ENCODE data around the gene RNF186. TPM values are rescaled to one million over a fixed set of nuclear protein-coding genes. Genes with fewer than 3 reads are reported as not detected.
A peak's percentile ranks its signal among the peaks of the same experiment; 100 is the strongest.

The RNF186 gene
- total and polyA plus RNA-seq, 12 donors = not detected

DNA sequence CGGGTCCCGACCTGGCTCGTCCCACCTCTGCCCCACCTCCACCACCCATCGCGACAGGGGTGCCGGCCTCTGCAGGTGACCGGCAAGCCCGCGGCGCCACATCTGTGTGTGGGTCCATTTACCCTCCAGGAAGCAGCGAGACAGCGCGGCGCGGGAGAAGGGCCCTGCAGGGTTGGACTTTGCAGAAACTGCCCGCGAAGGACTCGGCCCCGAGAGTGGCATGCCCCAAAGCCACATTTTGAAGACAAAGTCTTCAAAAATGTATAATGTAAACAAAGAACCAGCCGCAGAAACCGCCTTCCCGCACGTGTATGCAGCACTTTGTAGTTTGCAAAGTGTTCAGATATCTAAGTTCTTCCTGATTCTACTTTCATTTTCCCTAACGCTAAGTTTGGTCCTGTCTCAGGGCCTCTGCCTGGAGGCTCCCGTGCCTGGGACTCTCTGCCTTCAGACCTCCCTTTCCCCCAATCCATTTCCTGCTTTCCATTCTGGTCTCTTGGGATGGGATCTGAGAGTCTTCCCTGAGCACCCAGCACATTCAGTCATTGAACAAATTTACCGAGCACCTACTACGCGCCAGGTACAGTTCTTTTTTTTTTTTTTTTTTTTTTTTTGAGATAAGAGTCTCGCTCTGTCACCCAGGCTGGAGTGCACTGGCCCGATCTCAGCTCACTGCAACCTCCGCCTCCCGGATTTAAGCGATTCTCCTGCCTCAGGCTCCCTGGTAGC, 14.8 kb downstream of the RNF186 start:
- H3K4me1 ChIP-seq = peaks cover 0 to 20% (median 15%) of the 10 kb centered on the region in 9 donors
- DNase-seq = peak; percentile 19 to 56
- 21% methylated on average over 33 of the region's 33 CpGs for WGBS, 2 donors
- TF ChIP-seq, protein P1, sequence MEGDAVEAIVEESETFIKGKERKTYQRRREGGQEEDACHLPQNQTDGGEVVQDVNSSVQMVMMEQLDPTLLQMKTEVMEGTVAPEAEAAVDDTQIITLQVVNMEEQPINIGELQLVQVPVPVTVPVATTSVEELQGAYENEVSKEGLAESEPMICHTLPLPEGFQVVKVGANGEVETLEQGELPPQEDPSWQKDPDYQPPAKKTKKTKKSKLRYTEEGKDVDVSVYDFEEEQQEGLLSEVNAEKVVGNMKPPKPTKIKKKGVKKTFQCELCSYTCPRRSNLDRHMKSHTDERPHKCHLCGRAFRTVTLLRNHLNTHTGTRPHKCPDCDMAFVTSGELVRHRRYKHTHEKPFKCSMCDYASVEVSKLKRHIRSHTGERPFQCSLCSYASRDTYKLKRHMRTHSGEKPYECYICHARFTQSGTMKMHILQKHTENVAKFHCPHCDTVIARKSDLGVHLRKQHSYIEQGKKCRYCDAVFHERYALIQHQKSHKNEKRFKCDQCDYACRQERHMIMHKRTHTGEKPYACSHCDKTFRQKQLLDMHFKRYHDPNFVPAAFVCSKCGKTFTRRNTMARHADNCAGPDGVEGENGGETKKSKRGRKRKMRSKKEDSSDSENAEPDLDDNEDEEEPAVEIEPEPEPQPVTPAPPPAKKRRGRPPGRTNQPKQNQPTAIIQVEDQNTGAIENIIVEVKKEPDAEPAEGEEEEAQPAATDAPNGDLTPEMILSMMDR (IDR thresholded peaks at IDR 0.05) = no peak
- H3K9me3 ChIP-seq = no peaks in the 10 kb centered on the region
- peaks cover 0 to 6% (median 0%) of the 10 kb centered on the region in 7 donors for H3K27me3 ChIP-seq
- H3K36me3 ChIP-seq = peaks cover 0 to 5% (median 0%) of the 10 kb centered on the region in 9 donors
- peak overlapping the region; percentile 51 to 91 (median 78) for H3K27ac ChIP-seq
- peak overlapping the region; percentile 47 to 84 (median 74) for H3K4me3 ChIP-seq
- intact Hi-C loops (cut with DNase I) = loop anchor here in 1 of 10 donors (10.0 kb wide), 1 partner anchor 85 kb away; no protein-coding TSS in a partner anchor
- ATAC-seq = peak; percentile 43 to 65 (median 48)

DNA sequence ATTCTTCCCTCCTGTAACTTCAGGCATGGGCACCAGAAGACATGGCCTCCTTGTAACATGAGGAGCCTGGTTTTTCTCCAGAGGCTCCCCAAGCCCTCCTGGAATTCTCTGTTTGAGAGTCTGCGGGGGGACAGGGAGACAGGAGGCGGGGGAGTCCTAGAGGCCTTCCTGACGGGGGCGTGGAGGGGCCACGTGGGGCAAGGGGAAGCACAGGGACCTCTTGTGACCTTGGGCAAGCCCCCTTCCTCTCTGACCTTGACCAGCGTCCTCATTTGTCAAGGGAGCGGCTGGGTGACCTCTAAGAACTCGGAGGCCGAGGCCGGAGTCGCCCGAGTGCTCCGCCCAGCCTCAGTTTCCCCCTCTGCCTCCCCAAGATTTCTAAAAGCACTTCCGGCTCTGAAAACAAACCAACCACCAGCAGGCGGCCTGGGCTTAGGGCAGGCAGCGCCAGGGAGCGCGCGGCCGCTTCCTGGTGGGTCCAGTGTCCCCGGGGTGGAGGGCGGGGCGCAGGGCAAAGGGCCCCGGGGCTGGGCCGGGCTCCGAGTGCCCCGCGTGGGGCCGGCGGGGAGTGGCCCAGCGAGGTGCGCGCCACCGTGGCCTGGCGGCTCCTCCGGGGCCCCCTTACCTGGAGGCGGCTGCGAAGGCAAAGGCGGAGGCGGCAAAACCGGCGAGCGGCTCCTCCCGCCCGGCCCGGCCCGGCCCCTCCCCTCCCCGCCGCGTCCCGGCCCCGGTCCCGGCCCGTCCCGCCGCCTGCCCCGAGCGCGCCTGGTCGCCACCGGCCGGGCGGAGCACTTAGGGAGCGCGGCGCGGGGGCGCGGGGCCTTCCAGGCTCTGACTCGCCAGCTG, 15.6 kb downstream of the RNF186 start, which contains the start of gene TMCO4:
Gene TMCO4, minus strand, starts transcription at position 687 of the 846 bp plus-strand sequence. CDS start 19,158 bp downstream, outside the sequence.
- peak within 1 kb of the TSS; percentile 59 to 91 (median 78) for H3K27ac ChIP-seq
- ATAC-seq = peak; percentile 69 to 88 (median 79)
- peak within 1 kb of the TSS; percentile 47 to 84 (median 74) for H3K4me3 ChIP-seq
- peak; percentile 35 to 63 for DNase-seq
- no peaks in the 10 kb centered on the region for H3K9me3 ChIP-seq
- intact Hi-C loops (cut with DNase I) = loop anchor here in 1 of 10 donors (10.0 kb wide), 1 partner anchor 85 kb away; no protein-coding TSS in a partner anchor
- peaks cover 0 to 20% (median 15%) of the 10 kb centered on the region in 9 donors for H3K4me1 ChIP-seq
- WGBS, 2 donors = 1 to 2% methylated on average over 58 to 60 of the region's 70 CpGs
- H3K36me3 ChIP-seq = peaks cover 0 to 5% (median 0%) of the 10 kb centered on the region in 9 donors
- peaks cover 0 to 4% (median 0%) of the 10 kb centered on the region in 7 donors for H3K27me3 ChIP-seq
- TF ChIP-seq, protein P1 (IDR thresholded peaks at IDR 0.05) = peak in 8 of 9 donors; percentile 8 to 44 (median 35)

DNA sequence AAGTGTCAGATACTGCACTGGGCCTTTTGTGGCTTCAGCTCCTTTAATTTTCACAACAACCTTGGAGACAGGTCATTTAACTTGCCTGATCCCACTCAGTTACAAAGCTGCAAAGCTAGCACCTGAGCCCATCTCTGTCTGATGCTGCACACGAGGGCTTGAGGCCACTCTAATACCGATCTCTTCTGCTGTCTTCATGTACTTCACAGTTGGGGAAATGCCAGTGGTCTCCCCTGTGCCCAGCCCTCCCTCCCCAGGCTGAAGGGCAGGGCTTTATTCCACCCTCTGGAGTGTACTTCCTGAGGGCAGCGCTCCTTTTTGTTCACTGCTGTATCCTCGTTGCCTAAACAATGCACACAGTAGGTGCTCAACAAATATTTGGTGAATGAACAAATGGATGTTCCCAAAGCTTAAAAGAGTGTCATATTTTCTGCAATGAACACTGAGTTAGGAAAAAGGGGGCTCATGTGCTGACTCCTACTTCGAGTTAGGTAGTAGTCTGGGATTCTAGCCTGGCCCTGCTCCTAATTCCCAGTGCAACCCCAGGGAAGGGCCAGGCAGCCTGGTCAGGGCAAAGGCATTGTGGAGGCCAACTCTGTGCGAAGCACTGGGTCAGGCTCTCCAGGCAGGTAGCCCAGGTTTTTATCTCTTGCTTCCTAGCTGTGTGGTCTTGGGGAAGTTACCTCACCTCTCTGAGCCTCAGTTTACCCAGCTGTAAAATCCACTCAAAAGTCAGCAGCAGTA, 16.4 kb downstream of the RNF186 start:
- no peak for DNase-seq
- TF ChIP-seq, protein P1 (IDR thresholded peaks at IDR 0.05) = no peak
- H3K27me3 ChIP-seq = peaks cover 0 to 3% (median 0%) of the 10 kb centered on the region in 7 donors
- peak in 1 of 8 donors; percentile 21 for ATAC-seq
- H3K27ac ChIP-seq = peak overlapping the region in 8 of 10 donors; percentile 59 to 91 (median 80)
- peaks cover 0 to 20% (median 15%) of the 10 kb centered on the region in 9 donors for H3K4me1 ChIP-seq
- H3K4me3 ChIP-seq = peak overlapping the region in 9 of 10 donors; percentile 47 to 81 (median 73)
- H3K9me3 ChIP-seq = no peaks in the 10 kb centered on the region
- peaks cover 0 to 5% (median 0%) of the 10 kb centered on the region in 9 donors for H3K36me3 ChIP-seq
- WGBS, 2 donors = 59 to 76% methylated on average over 6 of the region's 6 CpGs
- intact Hi-C loops (cut with DNase I) = no loop called here

All from heart right ventricle (tissue), 16 donors.